ENCODE results near the gene TOX2. TPM values are rescaled to one million over a fixed set of nuclear protein-coding genes. Genes with fewer than 3 reads are reported as not detected.

TOX2 gene
- total and polyA plus RNA-seq, 10 donors: 1.1 to 6.4 (median 5.0) TPM

GRCh38 chr20:43987531-43987930 is 72.9 kb downstream of the TOX2 start:
- H3K27me3 ChIP-seq (replicated peaks in 1 of 7): no peaks in the 10 kb centered on the region
- H3K36me3 ChIP-seq: no peaks in the 10 kb centered on the region
- no peak overlapping the region for H3K27ac ChIP-seq
- no peak for DNase-seq
- peaks cover 0 to 9% (median 4%) of the 10 kb centered on the region in 8 donors for H3K9me3 ChIP-seq
- TF ChIP-seq POLR2A (IDR thresholded peaks at IDR 0.05): no peak
- TF ChIP-seq, protein P1, sequence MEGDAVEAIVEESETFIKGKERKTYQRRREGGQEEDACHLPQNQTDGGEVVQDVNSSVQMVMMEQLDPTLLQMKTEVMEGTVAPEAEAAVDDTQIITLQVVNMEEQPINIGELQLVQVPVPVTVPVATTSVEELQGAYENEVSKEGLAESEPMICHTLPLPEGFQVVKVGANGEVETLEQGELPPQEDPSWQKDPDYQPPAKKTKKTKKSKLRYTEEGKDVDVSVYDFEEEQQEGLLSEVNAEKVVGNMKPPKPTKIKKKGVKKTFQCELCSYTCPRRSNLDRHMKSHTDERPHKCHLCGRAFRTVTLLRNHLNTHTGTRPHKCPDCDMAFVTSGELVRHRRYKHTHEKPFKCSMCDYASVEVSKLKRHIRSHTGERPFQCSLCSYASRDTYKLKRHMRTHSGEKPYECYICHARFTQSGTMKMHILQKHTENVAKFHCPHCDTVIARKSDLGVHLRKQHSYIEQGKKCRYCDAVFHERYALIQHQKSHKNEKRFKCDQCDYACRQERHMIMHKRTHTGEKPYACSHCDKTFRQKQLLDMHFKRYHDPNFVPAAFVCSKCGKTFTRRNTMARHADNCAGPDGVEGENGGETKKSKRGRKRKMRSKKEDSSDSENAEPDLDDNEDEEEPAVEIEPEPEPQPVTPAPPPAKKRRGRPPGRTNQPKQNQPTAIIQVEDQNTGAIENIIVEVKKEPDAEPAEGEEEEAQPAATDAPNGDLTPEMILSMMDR (IDR thresholded peaks at IDR 0.05 in 8 of 11, conservative IDR thresholded peaks at IDR 0.05 in 3 of 11): no peak
- no peak for TF ChIP-seq POLR2AphosphoS5 (IDR thresholded peaks at IDR 0.05)
- peaks cover 0 to 22% (median 0%) of the 10 kb centered on the region in 6 donors for H3K4me1 ChIP-seq
- intact Hi-C loops (cut with DNase I; ENCODE audit: low total_unique reads): no loop called here
- no peak overlapping the region for H3K4me3 ChIP-seq
- WGBS, 5 donors: 66 to 89% (median 80%) methylated on average over 4 of the region's 4 CpGs

GRCh38 chr20:43988451-43988850 is 73.8 kb downstream of the TOX2 start:
- 64 to 83% (median 68%) methylated on average over 2 of the region's 2 CpGs for WGBS, 5 donors
- H3K36me3 ChIP-seq: no peaks in the 10 kb centered on the region
- intact Hi-C loops (cut with DNase I; ENCODE audit: low total_unique reads): no loop called here

DNA sequence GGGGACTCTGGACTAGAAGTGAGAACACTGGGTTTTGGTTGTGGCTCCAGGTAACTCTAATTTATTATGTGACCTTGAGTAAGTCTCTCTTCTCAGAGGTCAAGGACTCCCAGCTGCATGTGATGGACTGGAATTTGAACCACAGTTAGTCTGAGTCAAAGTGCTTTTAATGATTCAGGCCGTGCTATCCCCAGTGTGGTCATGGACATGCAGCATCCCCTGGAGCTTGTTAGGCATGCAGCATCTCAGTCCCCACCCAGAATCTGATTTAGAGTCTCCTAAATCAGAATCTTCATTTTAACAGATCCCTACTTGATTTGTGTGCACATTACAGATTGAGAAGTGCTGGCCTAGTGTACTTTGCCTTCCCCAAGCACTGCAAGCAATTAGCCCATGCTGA is 74.2 kb downstream of the TOX2 start:
- Histone ChIP-seq H3K36me3 (no peaks in the 10 kb centered on the region), H3K4me1 (peaks cover 0 to 9% (median 0%) of the 10 kb centered on the region in 6 donors), H3K4me3 (no peak overlapping the region), H3K27ac (no peak overlapping the region), H3K27me3 (replicated peaks in 1 of 7) (no peaks in the 10 kb centered on the region), H3K9me3 (peaks cover 0 to 9% (median 4%) of the 10 kb centered on the region in 8 donors)
- intact Hi-C loops (cut with DNase I; ENCODE audit: low total_unique reads): no loop called here
- TF ChIP-seq, protein P1 (IDR thresholded peaks at IDR 0.05 in 8 of 11, conservative IDR thresholded peaks at IDR 0.05 in 3 of 11): no peak
- TF ChIP-seq POLR2A (IDR thresholded peaks at IDR 0.05) (no peak), POLR2AphosphoS5 (IDR thresholded peaks at IDR 0.05) (no peak)
- 67 to 92% (median 85%) methylated on average over 1 of the region's 1 CpG for WGBS, 5 donors
- DNase-seq: no peak

More at GRCh38 chr20:43988451-43988850, 73.8 kb downstream of the TOX2 start:
- Histone ChIP-seq H3K27ac (no peak overlapping the region), H3K4me1 (peaks cover 0 to 14% (median 0%) of the 10 kb centered on the region in 6 donors), H3K27me3 (replicated peaks in 1 of 7) (no peaks in the 10 kb centered on the region), H3K4me3 (no peak overlapping the region), H3K9me3 (peaks cover 0 to 9% (median 4%) of the 10 kb centered on the region in 8 donors)
- TF ChIP-seq POLR2AphosphoS5 (IDR thresholded peaks at IDR 0.05) (no peak), POLR2A (IDR thresholded peaks at IDR 0.05) (no peak)
- TF ChIP-seq, protein P1 (IDR thresholded peaks at IDR 0.05 in 8 of 11, conservative IDR thresholded peaks at IDR 0.05 in 3 of 11): no peak
- no peak for DNase-seq

- Histone ChIP-seq H3K4me3 (no peak overlapping the region), H3K4me1 (no peaks in the 10 kb centered on the region), H3K27me3 (replicated peaks in 1 of 7) (no peaks in the 10 kb centered on the region), H3K36me3 (no peaks in the 10 kb centered on the region), H3K27ac (no peak overlapping the region), H3K9me3 (peaks cover 0 to 9% (median 4%) of the 10 kb centered on the region in 8 donors)
- intact Hi-C loops (cut with DNase I; ENCODE audit: low total_unique reads): no loop called here
- 91 to 95% (median 92%) methylated on average over 5 of the region's 5 CpGs for WGBS, 5 donors
- no peak for TF ChIP-seq POLR2AphosphoS5 (IDR thresholded peaks at IDR 0.05)
- TF ChIP-seq, protein P1 (IDR thresholded peaks at IDR 0.05 in 8 of 11, conservative IDR thresholded peaks at IDR 0.05 in 3 of 11): no peak
- TF ChIP-seq POLR2A (IDR thresholded peaks at IDR 0.05): no peak
- no peak for DNase-seq
Measured at GRCh38 chr20:43991261-43991660, 76.6 kb downstream of the TOX2 start.
